SK-N-SH treated with all-trans-retinoic acid at 6 μM for 48 hours (cell line): Measurements from ENCODE around the gene KLHL14.

Experiments used
- ATAC-seq: fragments of 200-7000 bp; cut with Tn5 transposase; 3 replicates; pipeline ENCODE4 v1.9.1; 2020; ENCODE audit warnings: mild to moderate bottlenecking, moderate library complexity
- ARNTL ChIP-seq: fragments of 450-650 bp; formaldehyde crosslinking; IDR thresholded peaks from 2 replicates; pipeline ENCODE4 v1.5.0; 2020; ENCODE audit warnings: low read depth, mild to moderate bottlenecking, moderate library complexity, borderline replicate concordance
- BACH2 ChIP-seq: fragments of 250-450 bp; sonication (Bioruptor Pico); IDR thresholded peaks from 2 replicates; pipeline ENCODE4 v1.9.0; 2021; ENCODE audit warnings: mild to moderate bottlenecking, borderline replicate concordance
- CSDC2 ChIP-seq: fragments of 250-450 bp; sonication (Bioruptor Pico); IDR thresholded peaks from 2 replicates; pipeline ENCODE4 v1.5.0; 2020; ENCODE audit warnings: mild to moderate bottlenecking, moderate library complexity
- CSRNP3 ChIP-seq: fragments of 250-450 bp; sonication (Bioruptor Pico); IDR thresholded peaks from 2 replicates; pipeline ENCODE4 v1.5.1; 2021; ENCODE audit warnings: mild to moderate bottlenecking, moderate library complexity
- ESRRG ChIP-seq: fragments of 250-450 bp; sonication (Bioruptor Pico); IDR thresholded peaks from 2 replicates; pipeline ENCODE4 v1.6.1; 2021; ENCODE audit warnings: mild to moderate bottlenecking
- ISL1 ChIP-seq: fragments of 250-450 bp; sonication (Bioruptor Pico); IDR thresholded peaks from 2 replicates; pipeline ENCODE4 v2.1.2; 2022; ENCODE audit warnings: mild to moderate bottlenecking, moderate library complexity
- OSR1 ChIP-seq: fragments of 250-450 bp; sonication (Bioruptor Pico); IDR thresholded peaks from 2 replicates; pipeline ENCODE4 v1.8.0; 2022; ENCODE audit warnings: moderate library complexity, mild to moderate bottlenecking, inconsistent platforms
- PATZ1 ChIP-seq: fragments of 250-450 bp; sonication (Bioruptor Pico); IDR thresholded peaks from 2 replicates; pipeline ENCODE4 v1.8.0; 2020; ENCODE audit warnings: mild to moderate bottlenecking, moderate library complexity, borderline replicate concordance
- POU6F1 ChIP-seq: fragments of 250-450 bp; sonication (Bioruptor Pico); IDR thresholded peaks from 2 replicates; pipeline ENCODE4 v1.8.0; 2021; ENCODE audit warnings: low read depth, mild to moderate bottlenecking, moderate library complexity, borderline replicate concordance
- PPARA ChIP-seq: fragments of 250-450 bp; sonication (Bioruptor Pico); IDR thresholded peaks from 2 replicates; pipeline ENCODE4 v1.5.0; 2020; ENCODE audit warnings: mild to moderate bottlenecking, borderline replicate concordance
- RARB ChIP-seq: fragments of 250-450 bp; sonication (Bioruptor Pico); IDR thresholded peaks from 2 replicates; pipeline ENCODE4 v1.8.0; 2021; ENCODE audit warnings: mild to moderate bottlenecking, moderate library complexity
- SNAI2 ChIP-seq: fragments of 250-450 bp; sonication (Bioruptor Pico); IDR thresholded peaks from 2 replicates; pipeline ENCODE4 v1.5.0; 2020; ENCODE audit warnings: mild to moderate bottlenecking, moderate library complexity
- TCF4 ChIP-seq: fragments of 250-450 bp; sonication (Bioruptor Pico); IDR thresholded peaks from 2 replicates; pipeline ENCODE4 v1.8.0; 2021; ENCODE audit warnings: mild to moderate bottlenecking, moderate library complexity, borderline replicate concordance
- TOX ChIP-seq: fragments of 250-450 bp; sonication (Bioruptor Pico); IDR thresholded peaks from 2 replicates; pipeline ENCODE4 v1.8.0; 2021; ENCODE audit warnings: mild to moderate bottlenecking, moderate library complexity, borderline replicate concordance
- TSHZ2 ChIP-seq: fragments of 250-450 bp; sonication (Bioruptor Pico); IDR thresholded peaks from 2 replicates; pipeline ENCODE4 v1.5.0; 2020; ENCODE audit warnings: mild to moderate bottlenecking, moderate library complexity
- ZC3H10 ChIP-seq: fragments of 250-450 bp; sonication (Bioruptor Pico); IDR thresholded peaks from 2 replicates; pipeline ENCODE4 v1.5.1; 2021; ENCODE audit warnings: mild to moderate bottlenecking, moderate library complexity
- ZFP3 ChIP-seq: fragments of 250-450 bp; sonication (Bioruptor Pico); IDR thresholded peaks from 2 replicates; pipeline ENCODE4 v1.5.0; 2020; ENCODE audit warnings: mild to moderate bottlenecking, moderate library complexity
- ZNF565 ChIP-seq: fragments of 450-650 bp; formaldehyde crosslinking; conservative IDR thresholded peaks from 2 replicates; pipeline ENCODE4 v1.5.0; 2020; ENCODE audit warnings: low read depth, mild to moderate bottlenecking, moderate library complexity
- ZNF70 ChIP-seq: fragments of 450-650 bp; formaldehyde crosslinking; IDR thresholded peaks from 2 replicates; pipeline ENCODE4 v1.5.0; 2020; ENCODE audit warnings: mild to moderate bottlenecking, moderate library complexity
- ZNF8 ChIP-seq: fragments of 450-650 bp; formaldehyde crosslinking; IDR thresholded peaks from 2 replicates; pipeline ENCODE4 v1.5.0; 2020; ENCODE audit warnings: mild to moderate bottlenecking, moderate library complexity

Gene KLHL14

DNA sequence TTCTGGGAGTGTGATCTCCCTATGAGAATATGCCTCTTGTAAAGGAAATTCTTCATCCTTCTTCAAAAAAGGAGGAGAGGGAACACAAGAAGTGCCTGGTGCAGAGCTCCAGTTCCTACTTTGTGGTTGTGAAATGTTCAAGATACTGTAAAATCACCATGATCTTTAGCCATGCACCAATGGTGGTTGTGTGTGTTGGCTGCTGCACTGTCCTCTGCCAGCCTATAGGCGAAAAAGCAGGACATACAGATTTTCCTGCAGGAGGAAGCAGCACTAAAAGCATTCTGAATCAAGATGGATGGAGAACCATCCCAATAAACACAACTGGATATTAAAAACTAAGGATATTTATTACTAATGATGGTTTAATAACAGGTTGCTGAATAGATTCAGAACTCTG is 6.2 kb upstream of the KLHL14 start:
- TF ChIP-seq PPARA (CRISPR knock-in tag): no peak
- TF ChIP-seq ZNF70: no peak
- no peak for ATAC-seq

GRCh38 chr18:32777049-32777448 is 4.2 kb upstream of the KLHL14 start:
- no peak for ATAC-seq
- TF ChIP-seq SNAI2 (CRISPR knock-in tag) (no peak), ZNF70 (no peak), ZC3H10 (no peak), ZNF8 (no peak), PPARA (CRISPR knock-in tag) (no peak), PATZ1 (CRISPR knock-in tag) (no peak), ZFP3 (CRISPR knock-in tag) (no peak), TSHZ2 (no peak), RARB (CRISPR knock-in tag) (no peak)

GRCh38 chr18:32776561-32776960 is 3.7 kb upstream of the KLHL14 start:
- ATAC-seq: no peak
- TF ChIP-seq BACH2 (CRISPR knock-in tag): no peak
- TF ChIP-seq ISL1 (CRISPR knock-in tag): no peak

GRCh38 chr18:32775628-32776027 is 2.8 kb upstream of the KLHL14 start:
- ATAC-seq: no peak
- TF ChIP-seq TCF4 (CRISPR knock-in tag) (no peak), CSRNP3 (CRISPR knock-in tag) (no peak), POU6F1 (CRISPR knock-in tag) (no peak), TOX (no peak), ZNF565 (CRISPR knock-in tag) (no peak), CSDC2 (CRISPR knock-in tag) (no peak), PATZ1 (CRISPR knock-in tag) (no peak), SNAI2 (CRISPR knock-in tag) (no peak), ZNF8 (no peak), OSR1 (CRISPR knock-in tag) (no peak), ISL1 (CRISPR knock-in tag) (no peak), RARB (CRISPR knock-in tag) (no peak), ARNTL (no peak), ZFP3 (CRISPR knock-in tag) (no peak), ESRRG (CRISPR knock-in tag) (no peak)
